GM18498 (cell line): ENCODE measurements around the gene FBXW10.
"Not testable (repeated sequence)": the region's sequence is repeated elsewhere in the genome, so short reads cannot be mapped to it uniquely, and the experiment has no call there.

Experiments
- ATAC-seq: cut with Tn5 transposase; IDR thresholded peaks from one replicate; pipeline ENCODE4 v1.9.1; 2021; ENCODE audit warnings: mild to moderate bottlenecking, moderate library complexity; ENCODE audit not compliant: unreplicated experiment

Gene FBXW10, protein sequence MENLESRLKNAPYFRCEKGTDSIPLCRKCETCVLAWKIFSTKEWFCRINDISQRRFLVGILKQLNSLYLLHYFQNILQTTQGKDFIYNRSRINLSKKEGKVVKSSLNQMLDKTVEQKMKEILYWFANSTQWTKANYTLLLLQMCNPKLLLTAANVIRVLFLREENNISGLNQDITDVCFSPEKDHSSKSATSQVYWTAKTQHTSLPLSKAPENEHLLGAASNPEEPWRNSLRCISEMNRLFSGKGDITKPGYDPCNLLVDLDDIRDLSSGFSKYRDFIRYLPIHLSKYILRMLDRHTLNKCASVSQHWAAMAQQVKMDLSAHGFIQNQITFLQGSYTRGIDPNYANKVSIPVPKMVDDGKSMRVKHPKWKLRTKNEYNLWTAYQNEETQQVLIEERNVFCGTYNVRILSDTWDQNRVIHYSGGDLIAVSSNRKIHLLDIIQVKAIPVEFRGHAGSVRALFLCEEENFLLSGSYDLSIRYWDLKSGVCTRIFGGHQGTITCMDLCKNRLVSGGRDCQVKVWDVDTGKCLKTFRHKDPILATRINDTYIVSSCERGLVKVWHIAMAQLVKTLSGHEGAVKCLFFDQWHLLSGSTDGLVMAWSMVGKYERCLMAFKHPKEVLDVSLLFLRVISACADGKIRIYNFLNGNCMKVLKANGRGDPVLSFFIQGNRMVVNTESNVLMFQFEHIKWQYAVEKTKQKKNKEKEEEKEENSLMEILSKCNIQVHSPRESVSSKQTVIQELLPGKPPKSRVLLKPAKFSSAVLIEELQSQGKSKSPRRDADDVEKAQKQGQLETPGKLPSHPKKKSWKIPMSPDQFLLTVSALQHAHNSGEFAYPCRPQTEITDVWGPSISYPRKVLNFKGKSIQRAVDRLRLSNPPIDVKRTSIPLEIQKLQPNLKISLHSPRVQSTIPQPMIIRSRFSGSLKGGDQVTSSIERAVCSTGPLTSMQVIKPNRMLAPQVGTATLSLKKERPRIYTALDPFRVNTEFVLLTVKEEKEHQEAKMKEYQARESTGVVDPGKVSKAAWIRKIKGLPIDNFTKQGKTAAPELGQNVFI

DNA sequence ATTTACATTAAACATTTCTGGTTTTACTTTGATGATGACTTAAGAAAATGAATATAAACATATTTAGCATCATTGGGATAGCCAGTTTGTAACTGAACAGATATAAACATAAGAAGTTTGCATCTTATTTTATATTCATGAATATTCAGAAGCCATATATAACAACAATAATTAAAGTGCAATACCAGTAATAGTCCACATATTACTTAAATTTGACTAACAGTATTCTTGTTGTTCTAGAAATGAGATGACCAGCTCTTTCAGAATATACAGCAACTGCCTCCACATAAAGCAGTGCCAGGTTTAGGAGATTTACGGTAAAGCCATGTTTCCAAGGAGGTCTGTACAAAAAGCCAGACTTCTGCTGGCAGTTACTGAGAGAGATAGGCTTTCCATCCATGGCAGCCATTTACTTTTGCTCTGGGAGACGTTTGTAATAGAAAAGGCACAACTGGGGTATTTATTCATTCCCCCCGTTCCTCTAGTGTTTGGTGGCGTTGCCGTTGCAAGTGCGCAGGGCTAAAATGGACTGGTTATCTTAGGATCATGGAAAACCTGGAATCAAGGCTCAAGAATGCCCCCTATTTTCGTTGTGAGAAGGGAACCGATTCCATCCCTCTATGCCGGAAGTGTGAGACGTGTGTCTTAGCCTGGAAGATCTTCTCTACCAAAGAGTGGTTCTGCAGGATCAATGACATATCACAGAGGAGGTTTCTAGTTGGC, at the start of gene FBXW10:
FBXW10 (plus strand) TSS at position 356 of the 723 bp plus-strand sequence; CDS start at position 547, 191 bp downstream.
- ATAC-seq, result not testable (repeated sequence)

DNA sequence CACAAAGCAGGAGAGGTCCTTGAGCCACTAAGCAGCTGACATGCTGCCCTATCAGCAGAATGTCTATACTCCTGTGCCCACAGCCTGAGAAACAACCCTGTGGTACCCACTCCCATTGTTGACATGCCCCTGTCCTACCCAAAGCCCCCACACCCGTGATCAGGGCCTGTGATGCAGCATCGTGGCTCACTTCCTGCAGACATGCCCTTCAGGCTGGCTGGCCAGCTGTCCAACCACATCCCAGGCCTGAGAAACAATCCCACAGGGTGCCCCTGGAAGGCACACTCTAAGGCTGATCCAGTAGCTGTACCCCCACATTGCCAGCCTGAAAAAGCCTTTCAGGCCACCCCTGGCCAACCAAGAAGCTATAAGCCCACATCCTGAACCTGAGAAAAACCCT, 48.7 kb upstream of the FBXW10 start:
- not testable (repeated sequence) for ATAC-seq

DNA sequence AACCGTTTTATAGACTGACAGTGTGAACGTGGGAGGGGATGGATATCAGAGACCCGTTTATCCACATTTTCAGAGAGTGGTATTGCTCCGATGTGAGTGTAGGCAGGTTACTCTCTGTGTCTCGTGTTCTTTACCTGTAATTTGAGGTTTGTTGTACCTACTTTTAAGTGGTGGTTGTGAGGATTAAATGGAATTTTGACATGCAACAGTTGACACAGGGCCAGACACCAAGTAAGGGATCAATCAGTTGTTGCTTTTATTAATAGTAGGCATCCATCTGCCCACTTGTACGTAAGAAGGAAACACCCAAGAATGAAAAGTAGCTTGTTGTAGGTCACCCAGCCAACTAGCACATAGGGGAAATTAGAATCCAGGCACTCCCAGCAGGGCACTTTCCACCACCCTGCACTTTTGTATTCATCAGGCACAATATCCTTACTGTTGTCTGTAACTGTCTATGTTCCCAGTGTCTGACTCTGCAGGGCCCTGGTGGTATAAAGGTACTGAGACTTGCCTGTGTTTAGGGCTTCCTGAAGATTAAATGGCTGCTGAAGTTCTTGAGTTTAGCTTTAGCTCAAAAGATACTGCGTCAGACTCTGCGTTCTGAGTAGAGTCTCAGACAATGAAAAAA, 45.3 kb upstream of the FBXW10 start:
- ATAC-seq, result not testable (repeated sequence)

DNA sequence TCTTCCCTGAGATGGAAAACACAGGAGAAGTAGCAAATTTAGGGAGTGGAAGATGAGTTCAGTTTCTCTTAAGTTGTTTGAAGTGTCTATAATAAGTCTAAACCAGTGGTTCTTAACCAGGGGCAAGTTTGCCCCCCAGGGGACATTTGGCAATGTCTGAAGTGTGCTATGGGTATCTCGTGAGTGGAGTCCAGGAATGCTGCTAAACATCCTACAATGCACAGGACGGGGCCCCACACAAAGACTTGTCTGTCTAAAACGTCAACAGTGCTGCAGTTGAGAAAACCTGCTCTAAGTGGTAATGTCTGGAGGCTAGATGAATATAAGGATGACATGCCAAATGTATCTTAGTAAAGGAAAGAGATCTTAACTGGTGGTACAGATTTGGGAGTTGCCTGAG, 37.9 kb upstream of the FBXW10 start:
- ATAC-seq, result not testable (repeated sequence)

DNA sequence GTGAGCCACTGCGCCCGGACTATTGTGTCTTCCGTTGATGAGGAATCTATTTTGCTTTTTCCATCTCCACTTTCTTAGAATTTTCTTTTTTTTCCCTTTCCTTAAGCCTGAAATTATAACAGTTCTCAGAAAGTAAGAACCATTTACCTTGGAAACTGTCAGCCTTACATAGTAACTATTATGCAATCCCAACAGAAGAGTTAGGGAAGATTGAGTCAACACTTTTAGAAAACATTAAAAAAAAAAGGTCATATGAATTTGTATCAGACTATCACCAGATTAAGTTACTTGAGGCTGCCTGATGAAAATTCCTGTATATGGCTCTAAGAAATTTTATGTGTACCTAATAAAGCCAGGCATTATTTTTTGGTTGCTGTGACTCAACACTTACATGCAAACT, 35.6 kb upstream of the FBXW10 start:
- ATAC-seq, result not testable (repeated sequence)

DNA sequence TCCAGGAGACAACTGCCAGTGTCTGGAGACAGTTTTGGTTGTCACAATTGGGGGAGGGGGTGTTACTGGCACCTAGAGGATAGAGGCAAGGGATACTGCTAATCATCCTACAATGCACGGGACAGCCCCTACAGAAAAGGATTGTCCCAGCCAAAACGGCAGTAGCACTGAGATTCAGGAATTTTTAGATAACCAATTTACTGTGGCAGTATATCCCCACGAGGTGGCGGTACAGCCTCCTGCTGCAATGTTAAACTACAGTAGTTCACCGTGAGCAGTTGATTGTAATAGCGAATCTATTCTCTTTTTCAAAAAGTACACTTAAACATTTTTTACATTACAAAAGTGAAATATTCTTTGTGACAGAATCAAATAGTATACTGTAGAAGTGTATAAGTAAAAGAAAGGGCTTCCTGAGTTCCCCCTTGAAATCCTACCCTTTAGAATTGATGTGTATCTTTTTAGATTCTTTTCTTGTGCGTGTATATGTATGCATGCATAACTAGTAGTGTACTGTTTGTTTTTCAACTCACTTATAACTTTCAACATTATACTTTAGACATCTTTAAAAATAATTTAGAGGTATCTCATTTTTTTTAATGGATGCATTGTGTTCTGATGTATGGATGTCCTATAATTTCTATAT, 31.4 kb upstream of the FBXW10 start:
- not testable (repeated sequence) for ATAC-seq

DNA sequence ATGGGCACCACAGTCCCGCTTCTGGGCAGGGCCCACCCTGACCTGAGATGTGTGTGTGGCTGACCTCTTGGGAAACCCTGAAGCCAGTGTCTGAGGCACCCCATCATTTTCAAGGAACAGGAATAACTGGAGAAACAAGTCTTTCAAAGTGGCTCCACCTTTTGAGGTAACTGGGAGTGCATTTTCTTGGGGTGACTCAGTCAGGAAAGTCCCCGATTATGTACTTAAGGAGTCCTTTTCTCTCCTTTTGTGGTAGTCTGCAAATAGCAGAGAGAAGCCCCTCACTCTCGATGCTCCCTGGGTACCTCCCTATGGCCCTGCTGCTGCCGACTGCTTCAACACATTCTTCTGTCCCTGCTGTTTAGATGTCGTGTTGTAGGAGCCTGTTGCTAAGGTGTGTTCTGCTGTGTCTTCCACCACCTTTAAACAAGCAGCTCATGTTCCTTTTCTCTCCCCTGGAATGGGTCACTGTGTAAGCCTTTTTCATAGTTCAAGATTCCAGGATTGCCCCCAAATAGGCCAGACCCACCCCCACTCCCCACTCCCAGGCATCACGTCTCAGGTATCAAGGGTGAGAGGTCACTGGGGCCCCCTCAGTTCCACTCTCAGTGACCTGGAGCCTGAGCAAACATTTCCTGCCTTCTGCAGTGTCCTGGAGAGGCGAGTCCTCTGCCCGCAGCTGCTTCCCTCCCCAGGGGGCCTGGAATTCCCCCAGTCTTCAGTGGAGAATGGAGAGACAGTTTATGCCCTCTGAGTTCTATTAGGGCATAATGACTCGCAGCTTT, 25.0 kb upstream of the FBXW10 start:
- ATAC-seq, result not testable (repeated sequence)

DNA sequence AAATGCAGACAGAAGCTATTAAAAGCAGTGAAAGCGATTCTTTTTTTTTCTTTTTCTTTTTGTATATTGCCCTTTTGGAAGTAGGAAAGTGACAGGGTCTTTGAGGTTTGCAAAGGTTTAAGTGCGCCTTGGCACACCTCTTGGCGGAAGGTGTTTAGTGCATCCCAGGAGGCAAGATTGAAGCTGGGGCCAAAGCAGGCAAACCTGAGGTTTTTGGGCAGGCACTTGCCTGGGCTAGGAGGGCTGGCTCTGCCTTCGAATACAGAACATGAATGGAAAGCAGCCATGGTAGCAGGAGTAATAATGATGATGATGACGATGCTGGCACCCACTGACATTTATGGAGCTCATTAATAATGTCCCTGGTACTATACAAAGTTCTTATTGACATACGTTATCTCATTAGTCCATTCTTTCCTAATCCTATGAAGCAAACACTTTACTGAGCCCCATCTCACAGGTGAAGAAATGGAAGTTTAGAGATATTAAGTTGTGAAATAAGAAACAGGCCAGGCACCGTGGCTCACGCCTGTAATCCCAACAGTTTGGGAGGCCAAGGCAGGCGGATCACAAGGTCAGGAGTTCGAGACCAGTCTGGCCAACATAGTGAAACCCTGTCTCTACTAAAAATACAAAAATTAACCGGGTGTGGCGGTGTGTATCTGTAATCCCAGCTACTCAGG, 24.3 kb upstream of the FBXW10 start:
- not testable (repeated sequence) for ATAC-seq

DNA sequence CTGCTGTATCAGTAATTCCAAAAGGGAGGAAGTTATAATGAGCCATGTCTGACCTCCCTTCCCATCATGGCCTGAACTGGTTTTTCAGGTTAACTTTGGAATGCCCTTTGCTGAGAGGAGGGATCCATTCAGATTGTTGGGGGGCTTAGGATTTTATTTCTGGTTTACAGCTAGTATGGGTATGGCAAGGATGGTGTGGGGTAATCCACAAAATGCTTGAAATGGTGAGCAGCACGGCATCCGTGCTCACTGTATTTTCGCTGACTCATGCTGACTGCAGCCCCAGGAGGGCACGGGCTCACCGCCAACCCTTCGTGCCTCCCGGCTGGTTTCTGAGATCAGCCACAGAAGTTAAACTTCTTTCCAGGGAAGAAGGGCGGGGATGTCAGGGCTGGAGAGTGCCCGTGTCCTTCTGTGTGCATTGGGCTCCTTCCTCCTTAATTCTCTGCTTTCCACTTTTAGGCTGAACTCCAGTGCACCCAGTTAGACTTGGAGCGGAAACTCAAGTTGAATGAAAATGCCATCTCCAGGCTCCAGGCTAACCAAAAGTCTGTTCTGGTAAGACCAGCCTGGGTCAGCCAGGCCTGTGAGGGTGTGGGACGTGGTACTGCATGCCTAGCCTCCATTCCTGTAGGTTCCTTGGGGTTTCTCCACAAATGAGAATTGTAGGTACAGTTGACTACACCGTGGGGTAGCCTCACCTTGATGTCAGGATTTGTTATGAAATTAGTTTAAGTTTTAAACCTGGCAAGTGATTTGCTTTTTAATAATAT, 21.9 kb upstream of the FBXW10 start:
- not testable (repeated sequence) for ATAC-seq

DNA sequence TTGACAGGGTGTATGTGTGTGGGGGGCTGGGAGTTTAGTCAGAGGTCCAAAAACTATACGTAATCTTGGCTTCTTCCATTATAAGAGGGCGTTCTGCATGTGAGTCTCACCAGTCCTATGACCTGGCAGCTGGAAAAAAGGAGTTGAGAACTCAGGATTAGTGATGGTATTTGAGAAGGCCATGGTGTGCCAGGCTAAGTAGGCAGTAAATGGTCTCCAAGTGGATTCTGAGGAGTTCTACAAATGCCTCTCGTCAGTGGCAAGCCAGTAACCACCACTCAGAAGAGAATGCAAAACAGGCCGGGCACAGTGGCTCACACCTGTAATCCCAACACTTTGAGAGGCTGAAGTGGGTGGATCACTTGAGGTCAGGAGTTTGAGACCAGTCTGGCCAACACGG, 21.2 kb upstream of the FBXW10 start:
- ATAC-seq, result not testable (repeated sequence)

DNA sequence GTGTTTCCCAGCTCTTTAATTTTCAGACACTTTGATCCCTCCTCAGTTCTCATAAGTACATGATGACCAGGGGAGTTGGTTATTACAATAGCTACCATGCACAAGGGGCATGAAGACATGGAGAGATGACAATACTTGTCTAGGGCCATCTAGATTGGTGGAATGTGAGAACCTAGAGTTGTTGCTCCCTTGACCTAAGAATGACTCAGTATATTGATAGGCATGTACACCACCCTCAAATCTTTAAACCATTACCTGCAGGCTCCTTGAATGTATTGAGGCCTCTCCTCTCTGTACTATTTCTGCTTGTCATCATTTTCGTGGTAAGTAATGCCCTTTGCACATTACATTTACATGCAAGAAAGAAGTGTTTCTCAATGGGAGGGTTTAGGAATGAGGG, 20.3 kb upstream of the FBXW10 start:
- ATAC-seq, result not testable (repeated sequence)

DNA sequence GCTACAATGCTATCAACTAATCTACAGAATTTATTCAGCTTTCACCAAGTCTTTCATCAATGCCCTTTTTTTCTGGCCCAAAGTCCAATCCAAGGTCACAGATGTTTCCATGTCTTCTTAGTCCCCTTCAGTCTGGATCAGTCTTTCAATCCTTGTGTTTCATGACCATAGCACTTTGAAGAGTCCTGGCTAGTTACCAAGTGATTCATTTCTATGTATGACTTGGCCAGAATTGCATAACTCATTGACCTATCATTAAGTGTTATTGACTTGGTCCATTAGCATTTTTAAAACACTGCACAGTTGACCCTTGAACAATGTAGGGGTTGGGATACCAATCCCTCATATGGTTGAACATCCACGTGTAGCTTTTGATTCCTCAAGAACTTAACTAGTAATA, 11.4 kb upstream of the FBXW10 start:
- not testable (repeated sequence) for ATAC-seq

DNA sequence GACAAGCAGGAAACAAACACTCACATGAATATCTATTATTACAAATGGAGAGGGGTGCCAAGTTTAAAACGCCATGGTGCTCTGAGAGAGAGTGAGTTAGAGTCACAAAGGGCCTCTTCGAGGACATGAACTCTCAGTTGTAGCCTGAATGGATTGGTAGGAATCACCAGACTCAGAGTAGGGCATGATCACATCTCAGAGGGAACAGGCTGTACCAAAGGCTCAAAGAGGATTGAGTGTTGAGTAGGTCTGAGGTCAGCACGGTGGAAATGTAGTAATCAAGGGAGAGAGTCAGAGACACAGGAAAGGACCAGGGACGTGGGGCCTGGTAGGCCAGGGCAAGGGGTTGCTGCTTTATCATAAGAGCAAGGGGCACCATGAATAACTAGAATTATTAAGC, 10.5 kb upstream of the FBXW10 start:
- ATAC-seq, result not testable (repeated sequence)

DNA sequence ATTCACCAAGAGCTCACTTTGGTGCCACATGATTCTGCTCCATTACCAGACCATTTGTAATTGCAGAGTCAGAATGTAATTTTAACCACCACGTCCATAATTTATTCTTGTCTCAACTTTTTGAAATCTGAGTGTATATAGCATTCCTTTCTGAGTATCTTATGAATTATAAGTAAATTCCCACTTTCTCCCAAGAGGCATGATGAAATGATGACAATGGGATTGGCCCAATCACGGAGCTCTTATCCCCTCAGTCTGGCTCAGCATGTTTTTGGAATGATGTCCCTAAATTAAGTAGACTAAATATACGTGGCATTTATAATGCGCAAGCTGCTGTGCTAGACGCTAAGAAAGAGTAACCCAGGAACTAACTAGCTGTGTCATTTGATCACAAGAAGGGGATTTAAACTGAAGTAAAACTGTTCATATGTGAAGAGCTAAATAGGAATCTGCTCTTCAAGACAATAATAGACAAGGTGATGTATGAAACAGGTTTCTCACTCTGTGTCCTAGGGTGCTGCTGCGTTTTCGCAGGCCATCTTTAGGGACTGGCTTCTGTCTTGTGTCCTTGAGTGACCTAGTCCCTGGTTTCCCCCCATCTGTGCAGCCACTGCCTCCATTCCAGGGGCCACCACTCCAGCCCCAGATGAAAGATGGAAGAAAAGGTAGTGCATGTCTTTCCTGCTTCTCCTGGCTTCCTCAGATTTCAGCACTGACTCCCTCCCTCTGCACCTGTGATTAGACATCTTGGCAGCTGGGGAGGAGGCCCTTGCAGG, 4.0 kb upstream of the FBXW10 start:
- ATAC-seq, result not testable (repeated sequence)

DNA sequence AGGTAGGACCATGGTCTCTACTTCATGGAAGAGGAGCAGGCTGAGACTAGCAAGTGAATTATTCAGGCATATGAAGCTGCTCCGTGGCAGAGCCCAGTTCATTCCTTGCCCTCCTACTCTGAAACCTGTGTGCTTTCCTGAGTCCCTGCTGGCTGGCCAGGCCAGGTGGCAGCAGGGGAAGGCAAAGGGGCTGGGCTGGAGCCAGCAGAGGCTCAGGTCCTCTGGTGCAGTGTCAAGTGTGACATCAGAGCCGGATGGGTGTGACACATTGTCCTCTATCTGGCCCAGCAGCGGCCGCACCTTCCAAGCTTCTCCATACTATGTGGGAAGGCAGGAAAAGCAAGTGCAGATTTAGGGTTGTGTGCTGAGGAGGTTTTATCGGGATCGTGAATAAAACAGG, 2.6 kb upstream of the FBXW10 start:
- ATAC-seq, result not testable (repeated sequence)

DNA sequence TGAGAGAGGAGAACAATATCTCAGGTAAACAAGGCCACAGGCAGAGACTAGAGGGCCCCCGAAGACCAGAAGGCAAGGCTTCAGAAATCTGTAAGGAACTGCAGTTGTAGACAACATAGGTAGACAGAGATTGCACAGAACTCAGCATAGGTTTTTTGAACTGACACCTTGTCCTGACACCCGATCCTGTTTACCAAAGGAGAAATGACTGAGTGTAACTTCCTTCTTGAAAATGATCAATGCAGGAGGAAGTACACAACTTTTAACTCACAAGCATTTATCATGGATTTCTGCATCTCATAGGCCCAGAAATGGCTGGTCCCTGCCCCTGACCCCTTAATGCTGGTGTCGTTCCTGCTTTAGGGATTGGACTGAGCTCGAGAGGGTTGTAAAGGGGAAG, 872 bp downstream of the FBXW10 start:
- ATAC-seq, result not testable (repeated sequence)

DNA sequence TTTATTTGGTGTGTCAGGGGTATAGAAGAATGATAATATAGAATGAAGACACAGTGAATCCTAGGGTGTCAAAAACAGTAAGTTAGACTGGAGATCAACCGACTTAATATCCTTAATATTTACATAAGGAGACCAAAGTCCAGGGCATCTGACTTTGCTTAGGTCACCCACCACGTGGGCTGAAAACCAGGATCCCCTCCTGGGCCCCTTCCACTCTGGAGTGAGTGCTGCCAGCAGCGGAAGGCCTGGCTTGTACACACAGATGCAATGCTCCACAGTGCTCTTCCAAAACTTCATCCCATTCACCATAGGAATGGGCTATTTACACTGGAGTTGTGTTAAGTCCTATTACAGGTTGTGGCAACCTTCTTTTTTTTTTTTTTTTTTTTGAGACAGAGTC, 2.7 kb downstream of the FBXW10 start:
- ATAC-seq, result not testable (repeated sequence)
